ENCODE measurements around the gene FNDC5.

FNDC5 gene

GRCh38 chr1:32900956-32901822, 30.5 kb upstream of the FNDC5 start, which contains the start of gene TMEM54:
TMEM54 (minus strand) TSS chr1:32901389; CDS start chr1:32901238, 151 bp downstream.
- TF ChIP-seq CTCF (conservative IDR thresholded peaks at IDR 0.05; ENCODE audit: low read depth, low read length), result no peak
- no peak for DNase-seq (ENCODE audit: low read depth)
- H3K4me3 ChIP-seq (ENCODE audit: low read length), result peak within 1 kb of the TSS; percentile 52

- peak overlapping the region; percentile 51 for H3K4me3 ChIP-seq (ENCODE audit: low read length)
- no peak for TF ChIP-seq CTCF (conservative IDR thresholded peaks at IDR 0.05; ENCODE audit: low read depth, low read length)
- DNase-seq (ENCODE audit: low read depth), result no peak
Observed at GRCh38 chr1:32900371-32900955, 29.8 kb upstream of the FNDC5 start.

GRCh38 chr1:32899586-32900296, 29.0 kb upstream of the FNDC5 start:
- TF ChIP-seq CTCF (conservative IDR thresholded peaks at IDR 0.05; ENCODE audit: low read depth, low read length), result no peak
- no peak overlapping the region for H3K4me3 ChIP-seq (ENCODE audit: low read length)
- no peak for DNase-seq (ENCODE audit: low read depth)

- H3K4me3 ChIP-seq (ENCODE audit: low read length), result no peak overlapping the region
- DNase-seq (ENCODE audit: low read depth), result no peak
- no peak for TF ChIP-seq CTCF (conservative IDR thresholded peaks at IDR 0.05; ENCODE audit: low read depth, low read length)
Observed at GRCh38 chr1:32898958-32899357, 28.2 kb upstream of the FNDC5 start.

- no peak for DNase-seq (ENCODE audit: low read depth)
- H3K4me3 ChIP-seq (ENCODE audit: low read length), result no peak overlapping the region
- no peak for TF ChIP-seq CTCF (conservative IDR thresholded peaks at IDR 0.05; ENCODE audit: low read depth, low read length)
Observed at GRCh38 chr1:32898056-32898455, 27.3 kb upstream of the FNDC5 start.

GRCh38 chr1:32897082-32898049, 26.7 kb upstream of the FNDC5 start:
- TF ChIP-seq CTCF (conservative IDR thresholded peaks at IDR 0.05; ENCODE audit: low read depth, low read length), result no peak
- no peak for DNase-seq (ENCODE audit: low read depth)
- H3K4me3 ChIP-seq (ENCODE audit: low read length), result no peak overlapping the region

Data from retinal pigment epithelial cell (primary cell).